GM18519 (cell line): Measurements from ENCODE around the gene PZP.

Source experiments
- ATAC-seq: cut with Tn5 transposase; IDR thresholded peaks from one replicate; pipeline ENCODE4 v1.9.1; 2021; ENCODE audit warnings: mild to moderate bottlenecking, moderate library complexity; ENCODE audit not compliant: unreplicated experiment, low FRiP score

Gene PZP

GRCh38 chr12:9106610-9107541 is 101.3 kb downstream of the PZP start:
- no peak for ATAC-seq

DNA sequence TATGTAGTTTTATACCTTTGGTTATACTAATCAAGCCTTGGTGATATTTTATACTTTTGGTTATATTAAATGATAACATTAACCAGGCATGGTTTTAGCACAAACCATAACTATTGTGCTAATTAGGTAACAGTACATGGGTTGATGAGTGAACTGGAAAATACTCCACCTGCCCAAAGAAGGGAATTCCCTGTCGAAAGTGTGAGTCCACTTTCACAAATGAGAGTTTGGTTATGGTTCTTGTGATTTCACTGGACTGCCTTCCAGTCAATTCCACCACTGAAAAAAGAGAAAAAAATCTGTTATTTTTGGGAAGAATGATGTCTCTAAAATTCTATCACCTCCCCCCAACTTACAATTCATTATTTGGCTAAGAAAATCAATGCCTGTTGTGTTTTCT is 102.1 kb downstream of the PZP start:
- no peak for ATAC-seq

DNA sequence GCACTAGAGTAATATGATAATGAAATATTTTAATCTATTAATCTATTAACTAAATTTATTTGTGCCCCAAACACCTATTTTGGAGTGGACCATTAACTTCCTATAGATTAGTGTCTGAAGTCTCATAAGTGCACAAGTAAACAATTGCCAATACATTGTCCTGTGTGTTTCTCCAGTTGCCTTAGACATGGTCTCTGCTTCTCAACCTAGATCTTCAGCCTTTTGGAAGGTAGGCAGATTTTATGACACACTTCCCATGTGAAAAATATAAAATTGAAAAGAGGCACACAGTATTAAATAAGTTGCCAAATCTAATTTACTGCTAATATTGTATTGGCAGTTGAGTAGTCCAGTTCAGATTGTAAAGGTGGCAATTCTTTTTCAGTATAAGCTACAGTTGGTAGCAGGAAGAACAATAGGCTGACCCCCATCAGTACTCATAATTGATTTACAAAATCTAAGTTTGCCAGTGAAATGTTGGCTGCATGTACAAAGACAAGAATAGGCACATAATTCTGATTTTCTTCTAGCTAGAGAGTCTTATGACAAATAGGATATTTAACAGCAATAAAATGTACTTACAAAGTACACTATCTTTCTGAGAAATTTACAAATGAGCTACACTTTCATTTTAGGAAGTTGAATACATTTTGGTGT is 103.3 kb downstream of the PZP start:
- no peak for ATAC-seq

- ATAC-seq = no peak
These were observed 104.1 kb downstream of the PZP start for GRCh38 chr12:9104087-9104486.

- no peak for ATAC-seq
These were observed 104.9 kb downstream of the PZP start for GRCh38 chr12:9103050-9103849.

DNA sequence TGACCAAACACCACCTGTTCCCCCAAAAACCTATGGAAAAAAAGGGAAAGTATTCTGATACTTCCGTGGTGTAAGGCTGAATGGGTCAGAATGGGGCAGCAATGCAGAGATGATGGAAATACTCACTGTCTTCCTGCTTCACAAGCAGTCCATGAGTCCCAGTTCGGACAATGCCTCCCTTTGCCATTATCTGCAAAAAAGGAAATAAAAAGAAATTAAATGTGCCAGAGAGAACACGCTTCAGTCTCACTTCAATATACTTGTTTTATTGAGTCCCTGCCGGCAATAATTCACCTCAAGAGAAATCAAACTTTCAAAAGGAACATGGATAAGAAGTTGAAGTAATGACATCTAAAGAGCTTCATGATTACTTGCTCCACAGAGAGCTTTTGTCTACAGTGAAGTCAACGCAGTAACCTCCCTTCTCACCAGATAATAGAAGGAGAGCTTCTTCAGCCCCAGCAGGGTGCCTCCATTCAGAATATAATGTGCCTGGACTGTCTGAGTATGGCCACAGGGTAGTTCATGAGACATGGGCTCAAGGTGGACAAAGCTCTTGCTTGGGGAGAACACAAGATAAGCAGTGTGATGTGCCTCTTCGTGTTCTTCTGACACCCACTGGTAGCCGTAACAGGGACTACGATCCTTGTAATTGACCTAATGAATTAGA is 107.0 kb downstream of the PZP start:
- ATAC-seq = no peak

GRCh38 chr12:9099552-9100190 is 108.5 kb downstream of the PZP start:
- ATAC-seq = no peak
